NCI-H1092 (cell line): ENCODE measurements around the gene VEZF1.

Experiments
- DNase-seq: peaks from one replicate; lab custom pipeline; 2025; lab: John Stamatoyannopoulos, UW

Gene VEZF1

DNA sequence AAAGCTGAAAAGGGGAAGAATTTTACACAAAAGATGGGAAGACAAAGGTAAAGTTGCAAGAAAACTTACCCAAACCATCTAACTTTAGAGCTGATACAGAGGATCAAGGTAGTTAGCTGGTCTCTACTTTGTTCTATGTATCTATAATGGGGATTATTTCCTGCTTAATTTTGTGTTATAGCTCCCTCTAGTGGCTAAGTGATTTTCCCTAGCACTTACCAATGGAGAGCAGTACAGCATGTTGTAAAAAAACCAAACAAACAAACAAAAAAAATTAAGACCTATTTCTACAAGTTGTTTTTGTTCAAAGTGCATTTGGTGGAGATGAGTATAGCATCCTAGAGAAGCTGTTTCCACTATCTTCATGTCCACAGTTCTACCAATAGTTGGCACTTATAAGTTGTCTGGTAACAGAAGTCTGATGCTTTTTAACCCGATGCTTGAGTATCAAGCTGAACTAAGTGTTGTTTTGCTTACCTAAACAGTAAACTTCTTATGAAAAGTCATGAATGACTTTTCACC, 11.5 kb upstream of the VEZF1 start:
- peak; percentile 70 for DNase-seq

DNA sequence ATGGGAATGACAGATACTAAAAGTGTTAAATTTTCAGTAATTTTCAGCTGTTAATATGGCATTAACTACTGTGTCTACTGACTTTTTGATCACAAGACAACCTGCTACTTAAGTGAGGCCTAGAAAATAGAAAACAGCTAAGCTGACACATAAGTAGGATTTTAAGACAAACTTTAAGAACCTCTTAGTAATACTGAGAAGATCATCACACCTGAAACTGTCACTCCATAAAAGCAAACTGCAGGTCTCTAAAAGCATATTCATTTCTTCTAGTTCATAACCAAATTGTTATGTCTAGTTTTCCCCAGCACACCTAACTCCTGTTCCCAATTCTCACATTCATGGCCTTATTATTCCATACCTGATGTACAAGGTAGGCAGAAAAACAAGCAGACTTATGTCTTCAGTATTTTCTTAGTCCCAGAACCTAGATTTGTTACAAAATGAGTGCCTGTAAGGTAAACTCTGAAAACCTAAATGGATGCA, 11.0 kb upstream of the VEZF1 start:
- DNase-seq: no peak

DNA sequence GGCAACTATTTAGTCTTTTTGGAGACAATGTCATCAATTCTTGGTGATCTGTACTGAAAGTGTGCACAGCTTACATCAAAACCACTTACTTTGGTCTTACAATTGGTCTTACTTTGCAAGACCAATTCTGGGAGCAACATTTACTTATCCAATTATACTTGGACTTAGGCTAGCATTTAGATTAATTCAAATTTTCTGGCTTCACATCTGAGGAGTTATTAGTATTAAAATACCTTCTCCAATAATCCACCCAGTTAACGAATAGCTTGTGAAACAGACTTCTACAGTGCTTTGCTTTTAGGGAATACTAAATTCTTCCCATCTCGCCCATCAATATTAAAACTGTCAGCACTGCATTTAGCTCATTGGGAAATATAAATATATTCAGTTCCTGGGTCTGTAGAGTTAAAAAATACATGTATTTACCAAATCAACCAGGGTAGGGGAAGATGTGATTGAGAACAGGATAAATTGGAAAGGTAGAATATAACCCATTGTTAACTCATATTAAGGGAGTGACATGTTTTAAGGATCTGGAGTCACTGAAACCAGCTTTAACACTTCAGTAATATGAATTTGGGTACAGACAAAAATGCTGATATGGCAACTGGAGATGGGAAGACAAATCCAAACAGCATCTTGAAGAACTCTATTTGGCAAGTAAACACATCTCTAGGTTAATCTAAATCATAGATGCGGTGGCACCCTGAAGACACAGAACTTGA, 9.2 kb upstream of the VEZF1 start:
- DNase-seq: no peak

DNA sequence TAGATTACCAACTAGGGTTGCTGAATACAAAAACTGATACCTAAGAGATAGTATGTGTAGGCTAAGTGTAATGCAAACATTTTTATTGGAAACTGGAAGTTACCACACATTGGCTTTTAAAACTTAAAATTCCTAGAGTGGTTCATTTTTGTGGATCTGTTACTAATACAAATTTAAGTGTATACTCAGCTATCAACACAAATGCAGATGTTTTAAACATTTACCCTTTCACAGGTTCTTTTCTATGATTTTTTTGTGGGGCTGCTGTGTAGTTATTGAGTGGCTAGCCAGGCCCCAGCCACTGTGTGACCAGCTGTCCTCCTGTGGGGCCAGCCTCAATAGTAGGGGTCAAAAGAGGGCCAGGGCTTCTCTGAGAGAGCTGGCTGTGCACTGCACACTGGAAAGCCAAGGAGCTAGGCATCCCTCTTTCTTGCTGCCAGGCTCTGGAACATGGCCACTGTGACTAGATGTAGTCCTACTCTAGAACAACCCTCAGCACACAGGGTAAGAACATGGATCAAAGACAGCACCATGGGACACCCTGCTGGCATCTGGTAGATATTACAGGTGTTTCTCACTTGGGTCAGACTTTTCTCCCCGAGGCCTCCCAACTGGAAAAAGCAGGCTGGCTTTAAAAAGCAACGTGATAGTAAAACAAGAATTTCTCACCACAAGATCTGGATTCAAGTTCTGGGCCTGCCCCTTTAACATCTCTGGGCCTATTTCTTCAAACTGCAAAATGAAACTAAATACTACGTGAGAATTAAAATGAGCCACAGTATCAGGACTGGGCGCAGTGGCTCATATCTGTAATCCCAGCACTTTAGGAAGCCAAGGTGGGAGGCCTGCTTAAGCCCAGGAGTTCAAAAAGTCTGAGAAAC, 7.3 kb upstream of the VEZF1 start:
- peak; percentile 49 for DNase-seq

DNA sequence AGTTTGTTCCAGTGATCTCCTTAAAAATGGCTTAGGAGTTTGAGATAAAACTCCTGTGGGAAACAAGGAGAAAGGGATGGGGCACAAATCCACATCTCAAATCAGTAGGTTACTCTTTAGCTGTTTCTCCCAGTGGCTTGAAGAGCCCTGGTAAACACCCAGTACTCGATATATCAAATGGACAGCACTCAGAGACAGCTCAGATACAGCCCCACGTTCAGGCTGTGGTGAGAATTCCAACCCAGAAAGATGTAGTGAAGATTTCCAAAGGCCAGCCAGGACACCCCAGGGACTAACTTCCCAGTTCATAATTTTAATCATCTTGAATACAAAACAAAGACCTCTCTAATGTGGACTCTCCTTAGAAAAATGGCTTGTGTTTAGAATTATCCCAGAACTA, 6.4 kb upstream of the VEZF1 start:
- DNase-seq: no peak

DNA sequence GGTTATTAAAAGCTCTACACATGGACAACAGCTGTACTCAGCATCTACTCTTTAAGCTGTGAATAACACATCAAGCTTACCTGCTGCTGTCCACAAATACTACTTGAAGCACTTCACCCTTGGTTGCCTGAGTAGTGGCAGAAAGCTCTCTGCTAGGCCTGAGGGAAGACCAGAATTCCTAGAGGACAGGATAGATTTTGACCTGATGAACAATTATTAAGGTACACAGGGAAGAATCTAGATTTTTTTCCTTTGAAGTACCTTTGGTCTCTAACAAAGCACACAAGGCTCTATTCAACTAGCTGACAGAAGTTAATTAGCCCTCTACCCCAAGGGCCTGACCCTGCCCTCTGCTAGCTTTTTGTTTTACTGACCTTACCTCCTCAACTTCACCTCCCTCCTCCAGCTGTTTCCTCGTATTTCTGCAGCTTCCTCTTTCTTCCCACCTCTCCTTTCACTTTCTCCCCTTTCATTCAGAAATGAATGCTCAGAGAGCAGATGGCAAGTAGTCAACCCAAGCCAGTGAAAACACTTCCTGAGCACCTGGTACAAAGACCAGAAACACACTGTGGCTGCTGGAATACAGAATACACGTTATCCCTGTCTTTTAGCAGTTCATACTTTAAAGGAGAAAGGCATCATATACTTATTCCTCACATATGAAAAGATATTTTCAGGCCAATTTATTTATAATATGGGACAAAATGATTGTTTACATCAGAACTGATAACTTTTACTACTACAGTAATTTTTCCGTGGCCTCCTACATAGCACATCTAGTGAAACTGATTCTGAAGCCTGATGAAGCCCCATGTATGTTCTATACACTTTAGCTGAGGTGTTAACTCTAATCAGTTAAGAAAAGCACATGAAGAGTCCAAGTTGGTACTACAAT, 5.7 kb upstream of the VEZF1 start:
- peak; percentile 31 for DNase-seq

DNA sequence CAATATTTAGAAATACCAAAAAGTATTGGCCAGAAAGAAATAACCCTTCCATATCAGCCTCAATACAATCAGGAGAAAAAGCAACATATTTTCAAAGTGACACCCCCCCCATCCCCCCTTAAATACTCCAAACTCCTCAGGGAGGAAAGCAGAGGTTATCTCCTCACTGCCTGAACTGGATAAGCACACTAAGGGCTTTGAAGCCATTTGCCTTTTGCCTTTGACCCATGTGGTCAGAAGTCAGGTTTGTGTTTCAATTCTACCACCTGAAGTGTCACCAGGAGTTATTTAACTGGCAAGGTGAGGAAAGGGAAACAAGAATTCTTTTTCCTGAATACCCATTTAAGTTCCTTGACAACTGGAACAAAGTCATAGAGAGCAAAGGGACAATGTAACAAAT, 3.5 kb upstream of the VEZF1 start:
- DNase-seq: no peak

DNA sequence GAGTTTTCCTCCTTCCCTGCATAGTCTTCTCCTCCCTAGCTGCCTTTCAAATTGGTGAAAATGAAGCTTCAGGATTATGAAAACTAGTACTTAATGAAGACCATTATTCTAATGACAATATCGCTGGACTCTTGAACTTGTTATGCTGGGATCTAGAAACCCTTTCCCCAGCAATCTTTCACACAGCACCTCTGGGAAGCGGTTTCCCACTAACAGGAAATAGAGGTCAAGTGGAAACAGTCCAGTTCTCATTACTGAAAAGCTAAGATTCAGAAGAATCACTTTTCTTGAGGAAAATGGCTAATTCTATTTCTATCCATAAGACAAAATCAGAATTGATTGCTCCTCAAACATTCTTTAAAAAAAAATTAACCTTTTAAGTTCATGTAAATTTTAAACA, 2.0 kb upstream of the VEZF1 start:
- no peak for DNase-seq

DNA sequence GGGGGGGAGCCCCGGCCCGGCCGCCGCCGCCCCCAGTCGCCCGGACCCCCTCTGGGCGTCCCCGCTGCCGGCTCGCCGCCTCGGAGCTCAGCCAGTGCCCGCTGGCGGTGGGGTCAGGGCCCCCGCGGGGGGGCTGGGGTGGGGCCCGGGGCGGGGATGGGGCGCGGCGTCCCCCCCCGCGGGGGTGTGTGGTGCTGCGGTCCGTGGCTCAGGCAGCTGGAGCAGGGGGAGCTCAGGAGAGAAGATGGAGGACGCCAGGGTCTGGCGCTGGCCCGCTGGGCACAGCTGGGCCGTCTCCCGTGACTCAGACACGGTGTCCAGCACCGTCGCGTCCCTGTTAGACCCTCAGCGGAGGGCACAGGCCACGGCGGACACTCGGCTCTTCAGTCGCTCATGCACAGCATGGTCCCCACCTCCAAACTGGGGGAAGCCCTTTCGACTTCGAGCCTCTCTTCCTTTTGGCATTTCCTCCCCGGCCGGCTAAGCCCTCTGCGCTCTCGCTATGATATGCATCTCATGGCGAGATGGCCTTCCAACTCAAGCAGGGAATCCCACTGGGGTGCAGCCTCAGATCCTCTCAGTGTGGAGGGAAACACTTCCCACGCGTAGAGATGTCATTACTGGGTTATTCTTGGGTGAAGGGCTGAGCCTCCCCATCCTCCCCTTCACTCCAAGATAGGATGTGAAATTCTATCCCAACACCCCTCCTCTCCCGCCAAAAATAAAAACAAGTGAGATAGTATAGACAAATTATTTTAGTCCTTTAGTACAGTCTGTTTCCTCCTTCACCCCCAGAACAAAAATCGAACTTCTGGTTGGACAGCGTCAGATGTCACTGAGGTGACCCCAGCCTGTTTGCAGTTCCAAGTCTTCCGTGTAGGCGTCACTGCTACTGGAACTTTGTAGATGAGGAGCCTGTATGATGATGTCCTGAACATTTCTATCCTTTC, 522 bp upstream of the VEZF1 start:
- DNase-seq: peak; percentile 64

DNA sequence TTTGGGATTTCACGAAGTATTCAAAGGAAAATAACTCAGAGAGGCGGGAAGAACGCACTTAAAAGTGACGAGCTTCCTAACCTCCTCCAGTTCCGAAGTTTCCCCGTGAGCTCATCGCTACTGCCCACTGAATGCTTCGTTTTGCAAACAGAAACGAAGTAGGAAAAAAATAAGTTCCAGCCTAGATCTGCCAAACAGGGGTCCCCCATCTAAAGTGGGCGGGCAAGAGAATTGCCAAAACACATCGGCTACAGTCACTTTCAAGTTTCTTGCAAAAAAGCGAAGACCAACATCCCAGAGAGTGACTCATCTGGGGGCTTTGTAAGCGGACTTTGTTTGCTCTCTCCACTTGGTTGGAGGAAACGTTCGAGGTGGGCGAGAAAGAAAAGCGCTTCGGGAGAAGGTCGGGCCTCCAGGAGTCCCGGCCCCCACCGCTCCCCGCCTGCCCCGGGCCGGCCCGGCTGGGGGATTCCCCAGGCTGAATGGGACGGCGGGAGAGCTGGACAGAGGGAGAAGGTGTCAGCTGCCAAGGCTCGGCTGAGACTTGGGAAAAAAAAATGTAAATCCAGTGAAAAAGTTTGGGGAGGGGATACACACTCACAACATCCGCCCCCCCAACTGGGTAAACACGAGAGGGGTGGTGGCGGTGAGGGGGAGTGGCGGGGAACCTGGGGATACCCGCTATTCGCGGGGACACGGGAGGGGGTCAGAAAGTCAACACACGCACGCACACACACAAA, 1.0 kb downstream of the VEZF1 start:
- DNase-seq: no peak

DNA sequence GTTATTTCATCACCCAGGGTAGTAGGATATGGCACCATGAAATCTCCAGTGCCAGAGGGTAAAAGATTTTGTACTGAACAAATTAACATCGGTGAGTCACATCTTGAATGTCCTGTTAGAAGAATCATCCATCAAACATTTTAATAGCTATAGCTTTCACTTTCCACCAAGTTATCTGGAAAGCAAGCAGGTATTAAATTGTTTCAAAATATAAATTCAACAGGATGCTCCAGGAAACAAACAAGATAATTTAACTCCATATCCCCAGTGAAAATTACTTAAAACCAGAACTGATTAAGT, 2.4 kb downstream of the VEZF1 start:
- DNase-seq: no peak

DNA sequence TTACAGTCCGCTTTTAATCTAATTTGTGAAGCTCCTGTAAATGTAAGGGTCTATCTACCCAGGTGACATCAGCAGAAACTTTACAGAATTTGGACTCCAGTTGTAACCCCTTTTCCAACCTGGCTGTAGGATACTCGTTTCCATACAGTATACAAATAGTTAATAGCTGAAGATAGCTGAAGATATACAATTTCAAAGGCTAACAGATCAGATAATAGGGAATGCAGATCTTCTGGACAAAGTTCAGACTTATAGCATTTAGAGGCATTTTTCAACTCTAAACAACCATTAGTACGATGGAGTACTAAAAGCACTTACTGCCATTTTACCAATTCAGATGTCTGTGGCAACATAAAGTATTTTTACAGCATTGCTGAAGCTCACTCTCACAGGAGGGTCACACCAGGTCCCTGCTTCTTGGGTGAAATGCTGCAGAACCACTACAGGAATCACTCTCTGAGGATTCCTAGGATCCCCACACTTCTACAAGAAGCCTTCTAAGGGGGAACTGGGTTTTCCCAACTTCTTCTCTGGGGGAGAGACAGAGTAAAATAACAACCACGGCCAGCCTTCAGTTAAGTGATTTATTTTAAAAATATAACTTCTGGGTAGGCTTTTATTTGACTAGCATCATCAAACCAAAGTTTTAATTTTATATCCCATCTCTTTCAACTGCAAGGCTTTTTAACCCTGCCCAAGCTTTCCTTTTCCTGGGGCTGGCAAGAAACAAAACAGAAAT, 2.9 kb downstream of the VEZF1 start:
- DNase-seq: no peak

DNA sequence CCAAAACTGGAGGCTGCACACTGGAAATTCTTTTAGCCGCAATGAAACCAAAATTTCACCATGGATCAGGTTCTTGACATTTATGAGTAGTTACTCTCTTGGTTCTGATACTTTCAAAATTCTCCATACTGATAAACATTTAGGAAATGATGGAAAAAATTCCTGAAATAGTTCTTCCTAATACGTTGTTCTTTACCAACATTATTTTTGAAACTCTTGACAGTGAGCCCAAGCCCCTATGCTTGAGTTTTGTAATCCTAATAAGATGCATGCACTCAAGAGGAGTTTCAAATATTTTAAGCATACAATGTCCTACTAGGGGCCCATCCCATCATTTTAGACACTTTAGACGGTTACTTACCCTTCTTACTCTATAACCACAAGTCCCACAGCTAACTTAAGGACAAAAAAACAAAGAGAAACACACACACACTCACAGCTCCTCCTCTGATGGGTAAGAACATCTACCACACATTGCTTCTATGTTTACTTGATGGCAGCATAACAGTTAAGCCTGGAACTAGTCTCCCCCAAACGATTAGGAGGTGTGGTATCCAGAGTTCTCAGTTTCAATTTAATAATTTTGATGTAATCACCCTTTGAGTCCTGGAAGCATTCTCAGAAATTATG, 3.7 kb downstream of the VEZF1 start:
- DNase-seq: no peak

DNA sequence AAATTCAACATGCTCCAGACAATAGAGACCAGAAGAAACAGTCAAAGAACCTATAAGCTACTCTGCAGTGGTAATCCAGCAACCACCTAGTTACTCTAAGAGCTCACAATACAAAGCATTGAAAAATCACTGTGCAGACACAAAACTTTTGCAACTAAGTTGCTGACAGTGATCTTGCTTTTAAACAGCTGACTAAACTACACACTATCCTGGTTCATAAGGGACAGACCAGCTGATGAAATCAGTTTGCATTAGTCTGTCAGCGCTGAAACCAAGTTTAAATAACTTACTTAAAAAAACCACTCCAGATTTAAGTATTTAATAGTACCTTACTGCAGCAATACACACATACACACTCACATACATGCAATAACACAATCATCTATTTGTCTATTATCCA, 4.6 kb downstream of the VEZF1 start:
- no peak for DNase-seq

DNA sequence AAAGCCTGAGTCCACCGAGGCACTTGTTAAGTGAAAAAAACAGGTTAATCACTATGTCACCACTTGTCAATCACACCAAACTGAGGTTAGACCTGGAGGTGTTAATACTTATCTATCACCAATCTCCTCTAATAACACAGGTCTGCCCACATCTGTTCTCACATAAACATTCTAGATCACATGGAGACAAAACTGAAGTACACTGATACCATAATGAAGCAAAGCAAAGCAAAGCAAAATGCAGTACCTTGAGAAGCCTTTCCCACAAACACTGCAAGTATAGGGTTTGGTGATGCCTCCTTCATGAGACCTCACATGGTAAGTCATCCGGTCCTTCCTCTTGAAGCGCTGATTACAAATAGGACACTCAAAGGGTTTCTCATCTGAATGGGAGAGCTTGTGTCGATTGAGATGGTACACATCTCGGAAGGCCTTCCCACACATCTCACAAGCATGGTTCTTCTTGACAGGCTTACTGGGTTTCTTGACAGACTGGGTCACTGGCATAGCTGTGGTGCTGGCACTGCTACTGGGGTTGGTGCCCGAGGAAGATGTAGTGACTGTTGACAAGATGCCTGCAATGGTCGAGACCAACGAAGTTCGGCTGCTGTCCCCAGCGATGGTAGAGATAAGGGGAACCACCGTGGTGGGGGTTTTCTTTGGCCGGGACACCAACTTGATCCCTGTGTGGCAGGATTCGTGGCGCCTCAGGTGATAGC, 5.4 kb downstream of the VEZF1 start:
- DNase-seq: no peak

DNA sequence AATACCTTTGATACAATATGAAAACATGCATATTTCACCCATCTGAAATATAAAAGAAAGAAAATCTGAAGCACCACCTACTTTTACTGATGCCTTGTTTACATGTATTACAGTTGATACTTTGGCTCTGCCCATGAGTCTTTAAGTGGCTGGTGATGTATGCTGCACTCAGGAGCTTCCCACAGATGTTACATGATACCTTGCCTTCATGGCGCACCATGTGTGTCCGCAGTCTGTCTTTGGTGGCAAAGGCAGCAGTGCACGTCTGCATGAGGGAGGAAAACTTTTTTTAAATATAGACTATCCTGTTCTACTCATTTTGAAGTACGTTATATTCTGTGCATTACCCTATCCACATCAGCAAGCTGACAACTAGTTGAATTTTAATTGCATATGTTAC, 7.5 kb downstream of the VEZF1 start:
- DNase-seq: no peak

DNA sequence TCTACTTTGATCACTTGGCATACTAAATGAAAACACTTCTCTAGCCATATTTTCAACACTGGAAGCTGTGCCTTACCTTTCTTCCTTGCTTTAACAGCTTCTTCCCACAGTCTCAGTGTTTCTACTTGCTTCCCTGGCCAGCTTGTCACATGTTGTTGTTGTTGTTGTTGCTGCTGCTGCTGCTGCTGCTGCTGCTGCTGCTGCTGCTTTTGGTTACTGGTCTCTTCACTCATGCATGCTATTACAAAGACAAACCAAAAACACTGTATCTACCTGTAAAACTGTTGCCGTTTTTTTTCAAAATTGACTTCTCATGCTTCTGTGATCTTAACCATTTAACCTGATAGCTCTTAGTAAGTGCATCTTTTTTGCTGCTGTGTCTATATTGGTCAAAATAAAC, 9.0 kb downstream of the VEZF1 start:
- DNase-seq: no peak

DNA sequence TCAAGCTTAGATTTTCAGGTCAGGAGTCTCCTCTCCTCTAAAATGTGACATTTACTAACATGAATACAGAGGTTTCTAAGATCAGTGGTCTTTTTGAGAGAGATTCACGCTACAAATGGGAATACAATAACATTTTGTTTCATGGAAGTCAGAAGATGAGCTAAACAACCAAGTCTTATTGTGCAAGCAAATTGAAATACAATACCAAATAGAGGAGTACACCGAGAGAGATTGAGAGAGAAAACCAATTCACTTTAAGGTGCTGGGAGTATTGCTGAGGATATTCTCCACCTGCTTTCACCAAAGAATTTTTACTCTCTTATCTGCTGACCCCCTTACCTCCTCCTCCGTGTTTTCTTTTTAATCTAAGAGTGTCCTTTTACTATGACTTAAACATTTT, 11.5 kb downstream of the VEZF1 start:
- no peak for DNase-seq

DNA sequence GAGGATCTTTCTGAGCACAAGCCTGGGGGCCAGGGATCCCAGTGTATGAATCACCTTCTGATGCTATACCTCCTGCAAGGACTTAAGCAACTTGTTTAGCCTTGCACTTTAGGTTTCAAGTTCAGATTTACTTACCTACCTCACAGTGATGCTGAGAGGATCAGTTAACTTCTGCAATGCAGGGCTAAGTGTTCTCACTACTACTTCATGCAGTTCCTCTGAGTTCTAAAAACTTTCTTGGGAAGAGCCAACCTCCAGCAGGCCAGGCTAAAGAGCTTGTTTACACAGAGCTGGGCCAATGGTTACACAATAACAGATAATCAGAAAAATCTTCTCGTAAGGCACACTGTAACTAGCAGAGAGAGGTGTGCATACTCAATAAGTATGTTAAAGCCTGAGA, 13.0 kb downstream of the VEZF1 start:
- no peak for DNase-seq
